WERI-Rb-1 (cell line): ENCODE measurements around the gene EIF3J.
"Not testable (repeated sequence)": the region's sequence is repeated elsewhere in the genome, so short reads cannot be mapped to it uniquely, and the experiment has no call there.

Experiments
- DNase-seq: peaks from one replicate; pipeline ENCODE4 v3.0.0-alpha.2; 2020
- H3K27ac ChIP-seq: fragments of 250-450 bp; sonication (Bioruptor Pico); 2 replicates; pipeline ENCODE4 v1.5.1; 2020; ENCODE audit warnings: mild to moderate bottlenecking, moderate library complexity
- H3K27me3 ChIP-seq: fragments of 250-450 bp; sonication (Bioruptor Pico); 2 replicates; pipeline ENCODE4 v1.5.1; 2021; ENCODE audit warnings: mild to moderate bottlenecking, low read depth, moderate library complexity; ENCODE audit not compliant: insufficient read depth, severe bottlenecking
- H3K36me3 ChIP-seq: fragments of 250-450 bp; sonication (Bioruptor Pico); 2 replicates; pipeline ENCODE4 v1.5.1; 2020; ENCODE audit warnings: mild to moderate bottlenecking, moderate library complexity
- H3K4me3 ChIP-seq: 2 replicates; pipeline ENCODE4 v1.5.1; 2011; ENCODE audit warnings: low read depth, mild to moderate bottlenecking, control low read depth, low read length
- H3K9me3 ChIP-seq: fragments of 250-450 bp; sonication (Bioruptor Pico); 2 replicates; pipeline ENCODE4 v1.5.1; 2021; ENCODE audit warnings: mild to moderate bottlenecking, moderate library complexity; ENCODE audit not compliant: severe bottlenecking
- TF ChIP-seq, protein P1 (sequence below): IDR thresholded peaks from 2 replicates; pipeline ENCODE4 v1.5.1; 2011; ENCODE audit warnings: low read depth, mild to moderate bottlenecking, control low read depth, inconsistent platforms, low read length

Gene EIF3J

DNA sequence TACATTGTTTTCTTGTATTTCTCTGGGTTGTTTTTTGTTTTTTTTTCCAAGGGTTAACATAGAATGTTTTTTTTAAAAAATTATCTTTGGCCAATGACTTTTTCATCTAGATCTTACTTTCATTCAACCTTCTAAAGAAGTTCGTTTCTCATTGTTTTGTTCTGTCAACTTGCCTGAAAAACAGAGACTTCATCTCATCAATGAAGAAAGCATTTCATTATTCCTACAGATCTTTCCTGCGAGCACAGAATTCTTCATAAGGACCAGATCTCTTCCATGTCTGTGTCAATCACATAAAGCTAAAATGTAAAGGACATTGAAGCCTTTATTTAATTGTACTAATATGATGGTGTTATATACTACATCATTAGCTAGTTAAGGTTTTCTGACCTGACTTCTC, 9.7 kb upstream of the EIF3J start:
- H3K4me3 ChIP-seq: no peak overlapping the region
- no peaks in the 10 kb centered on the region for H3K27me3 ChIP-seq
- DNase-seq: no peak
- no peaks in the 10 kb centered on the region for H3K9me3 ChIP-seq
- H3K27ac ChIP-seq: no peak overlapping the region
- TF ChIP-seq, protein P1, sequence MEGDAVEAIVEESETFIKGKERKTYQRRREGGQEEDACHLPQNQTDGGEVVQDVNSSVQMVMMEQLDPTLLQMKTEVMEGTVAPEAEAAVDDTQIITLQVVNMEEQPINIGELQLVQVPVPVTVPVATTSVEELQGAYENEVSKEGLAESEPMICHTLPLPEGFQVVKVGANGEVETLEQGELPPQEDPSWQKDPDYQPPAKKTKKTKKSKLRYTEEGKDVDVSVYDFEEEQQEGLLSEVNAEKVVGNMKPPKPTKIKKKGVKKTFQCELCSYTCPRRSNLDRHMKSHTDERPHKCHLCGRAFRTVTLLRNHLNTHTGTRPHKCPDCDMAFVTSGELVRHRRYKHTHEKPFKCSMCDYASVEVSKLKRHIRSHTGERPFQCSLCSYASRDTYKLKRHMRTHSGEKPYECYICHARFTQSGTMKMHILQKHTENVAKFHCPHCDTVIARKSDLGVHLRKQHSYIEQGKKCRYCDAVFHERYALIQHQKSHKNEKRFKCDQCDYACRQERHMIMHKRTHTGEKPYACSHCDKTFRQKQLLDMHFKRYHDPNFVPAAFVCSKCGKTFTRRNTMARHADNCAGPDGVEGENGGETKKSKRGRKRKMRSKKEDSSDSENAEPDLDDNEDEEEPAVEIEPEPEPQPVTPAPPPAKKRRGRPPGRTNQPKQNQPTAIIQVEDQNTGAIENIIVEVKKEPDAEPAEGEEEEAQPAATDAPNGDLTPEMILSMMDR: no peak
- peaks cover 34% of the 10 kb centered on the region for H3K36me3 ChIP-seq

GRCh38 chr15:44529864-44530604, 6.9 kb upstream of the EIF3J start:
- TF ChIP-seq, protein P1: no peak
- Histone ChIP-seq H3K27ac (no peak overlapping the region), H3K27me3 (no peaks in the 10 kb centered on the region)

GRCh38 chr15:44530653-44531052, 6.3 kb upstream of the EIF3J start:
- no peak overlapping the region for H3K27ac ChIP-seq
- no peak overlapping the region for H3K4me3 ChIP-seq
- no peaks in the 10 kb centered on the region for H3K27me3 ChIP-seq
- TF ChIP-seq, protein P1: no peak
- peaks cover 9% of the 10 kb centered on the region for H3K36me3 ChIP-seq
- DNase-seq: no peak
- H3K9me3 ChIP-seq: no peaks in the 10 kb centered on the region

More at GRCh38 chr15:44529864-44530604, 6.9 kb upstream of the EIF3J start:
- H3K36me3 ChIP-seq: peaks cover 13% of the 10 kb centered on the region
- no peak overlapping the region for H3K4me3 ChIP-seq
- no peaks in the 10 kb centered on the region for H3K9me3 ChIP-seq
- DNase-seq: no peak

DNA sequence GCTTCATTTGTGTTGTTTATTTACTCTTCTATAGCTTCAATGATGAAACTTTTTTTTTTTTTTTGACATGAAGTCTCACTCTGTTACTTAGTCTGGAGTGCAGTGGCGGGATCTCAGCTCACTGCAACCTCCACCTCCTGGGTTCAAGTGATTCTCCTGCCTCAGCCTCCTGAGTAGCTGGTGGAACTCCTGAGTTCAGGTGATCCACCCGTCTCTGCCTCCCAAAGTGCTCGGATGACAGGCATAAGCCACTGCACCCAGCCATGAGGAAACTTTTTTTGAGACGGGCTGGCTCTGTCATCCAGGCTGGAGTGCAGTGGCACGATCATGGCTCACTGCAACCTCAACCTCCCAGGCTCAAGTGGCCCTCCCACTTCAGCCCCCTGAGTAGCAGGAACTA, 4.7 kb upstream of the EIF3J start:
- not testable (repeated sequence) for H3K27ac ChIP-seq

DNA sequence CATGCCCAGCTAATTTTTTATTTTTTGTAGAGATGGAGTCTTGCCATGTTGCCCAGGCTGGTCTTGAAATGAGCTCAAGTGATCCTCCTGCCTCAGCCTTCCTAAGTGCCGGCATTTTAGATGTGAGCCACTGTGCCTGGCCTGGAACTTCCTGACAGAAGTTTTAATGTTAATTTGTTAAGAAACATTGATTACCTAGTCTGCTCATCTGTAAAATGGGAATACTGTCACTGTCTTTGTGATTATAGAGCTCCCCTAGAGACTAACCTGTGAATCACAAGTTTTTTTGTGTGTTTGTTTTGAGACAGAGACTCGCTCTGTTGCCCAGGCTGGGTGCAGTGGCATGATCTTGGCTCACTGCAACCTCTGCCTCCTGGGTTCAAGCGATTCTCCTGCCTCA, 4.3 kb upstream of the EIF3J start:
- TF ChIP-seq, protein P1: no peak
- Histone ChIP-seq H3K36me3 (peaks cover 9% of the 10 kb centered on the region), H3K27ac (no peak overlapping the region)

More for the DNA sequence above, 4.7 kb upstream of the EIF3J start:
- DNase-seq, H3K4me3 ChIP-seq, H3K27me3 ChIP-seq, H3K36me3 ChIP-seq, H3K9me3 ChIP-seq: not testable (repeated sequence)

GRCh38 chr15:44535092-44535491, 1.9 kb upstream of the EIF3J start:
- H3K36me3 ChIP-seq: peaks cover 15% of the 10 kb centered on the region
- H3K27me3 ChIP-seq: no peaks in the 10 kb centered on the region
- H3K4me3 ChIP-seq: no peak overlapping the region
- no peak overlapping the region for H3K27ac ChIP-seq
- TF ChIP-seq, protein P1: no peak
- no peaks in the 10 kb centered on the region for H3K9me3 ChIP-seq
- DNase-seq: no peak

More for the DNA sequence above, 4.3 kb upstream of the EIF3J start:
- no peaks in the 10 kb centered on the region for H3K27me3 ChIP-seq
- DNase-seq: no peak
- H3K4me3 ChIP-seq: no peak overlapping the region
- H3K9me3 ChIP-seq: no peaks in the 10 kb centered on the region
